ENCODE results near the gene GAB4.

DNA sequence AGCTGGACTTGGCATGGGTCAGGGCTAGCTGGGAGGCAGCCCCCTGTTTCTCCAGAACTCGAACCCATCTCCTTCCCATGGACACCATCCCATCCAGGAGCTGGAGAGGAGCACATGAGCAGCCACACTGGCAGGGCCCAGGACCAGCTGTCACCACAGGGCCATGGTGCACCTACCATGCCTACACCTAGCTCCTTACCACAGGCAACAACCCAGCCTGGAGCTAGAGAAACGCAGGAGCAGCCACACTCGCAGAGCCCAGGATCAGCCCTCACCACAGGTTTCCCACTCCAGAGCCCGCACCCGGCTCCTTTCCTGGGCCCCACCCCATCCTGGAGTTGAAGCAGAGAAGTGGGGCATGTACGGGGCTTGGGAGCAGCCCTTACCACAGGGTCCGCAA is 50.2 kb downstream of the GAB4 start:
- TF ChIP-seq, protein P1, sequence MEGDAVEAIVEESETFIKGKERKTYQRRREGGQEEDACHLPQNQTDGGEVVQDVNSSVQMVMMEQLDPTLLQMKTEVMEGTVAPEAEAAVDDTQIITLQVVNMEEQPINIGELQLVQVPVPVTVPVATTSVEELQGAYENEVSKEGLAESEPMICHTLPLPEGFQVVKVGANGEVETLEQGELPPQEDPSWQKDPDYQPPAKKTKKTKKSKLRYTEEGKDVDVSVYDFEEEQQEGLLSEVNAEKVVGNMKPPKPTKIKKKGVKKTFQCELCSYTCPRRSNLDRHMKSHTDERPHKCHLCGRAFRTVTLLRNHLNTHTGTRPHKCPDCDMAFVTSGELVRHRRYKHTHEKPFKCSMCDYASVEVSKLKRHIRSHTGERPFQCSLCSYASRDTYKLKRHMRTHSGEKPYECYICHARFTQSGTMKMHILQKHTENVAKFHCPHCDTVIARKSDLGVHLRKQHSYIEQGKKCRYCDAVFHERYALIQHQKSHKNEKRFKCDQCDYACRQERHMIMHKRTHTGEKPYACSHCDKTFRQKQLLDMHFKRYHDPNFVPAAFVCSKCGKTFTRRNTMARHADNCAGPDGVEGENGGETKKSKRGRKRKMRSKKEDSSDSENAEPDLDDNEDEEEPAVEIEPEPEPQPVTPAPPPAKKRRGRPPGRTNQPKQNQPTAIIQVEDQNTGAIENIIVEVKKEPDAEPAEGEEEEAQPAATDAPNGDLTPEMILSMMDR (IDR thresholded peaks at IDR 0.05; ENCODE audit: low read depth, low read length, poor library complexity, severe bottlenecking), result no peak
- no peak for TF ChIP-seq EZH2phosphoT487 (IDR thresholded peaks at IDR 0.05; ENCODE audit: borderline replicate concordance, low read length)

Data from DOHH2 (cell line).